Central memory CD8-positive, alpha-beta T cell (primary cell): ENCODE data around the gene ZIC1.

Source experiments
- ATAC-seq: fragments of 150-1000 bp; cut with Tn5 transposase; replicated peaks from 2 replicates; pipeline ENCODE4 v1.10.0; 2022; ENCODE audit warnings: mild to moderate bottlenecking, moderate FRiP score, moderate number of reproducible peaks; ENCODE audit not compliant: poor library complexity, severe bottlenecking; ENCODE audit errors: extremely low read depth
- DNase-seq, 2 donors: peaks; one replicate each; pipeline ENCODE4 v3.0.0; 2021; ENCODE audit warnings: low spot score in 2 of 2
- H3K27ac Mint-ChIP-seq: one replicate; pipeline ENCODE4 v1.8.0; 2022; ENCODE audit warnings: low read depth, mild to moderate bottlenecking, moderate library complexity, mixed read lengths
- H3K27me3 Mint-ChIP-seq: one replicate; pipeline ENCODE4 v1.8.0; 2022; ENCODE audit warnings: mixed read lengths
- H3K36me3 Mint-ChIP-seq: one replicate; pipeline ENCODE4 v1.8.0; 2022; ENCODE audit warnings: mild to moderate bottlenecking, moderate library complexity, mixed read lengths; ENCODE audit not compliant: insufficient read depth
- H3K4me1 Mint-ChIP-seq: one replicate; pipeline ENCODE4 v1.8.0; 2022; ENCODE audit warnings: mixed read lengths
- H3K4me3 Mint-ChIP-seq: one replicate; pipeline ENCODE4 v1.8.0; 2022; ENCODE audit warnings: mild to moderate bottlenecking, moderate library complexity, mixed read lengths
- H3K9me3 Mint-ChIP-seq: one replicate; pipeline ENCODE4 v1.8.0; 2022; ENCODE audit warnings: mixed read lengths

The ZIC1 gene

GRCh38 chr3:147418808-147419701, 9.9 kb downstream of the ZIC1 start:
- DNase-seq (no peak), ATAC-seq (no peak)
- Mint-ChIP-seq H3K4me3 (no peak overlapping the region), H3K9me3 (no peaks in the 10 kb centered on the region), H3K36me3 (peaks cover 3% of the 10 kb centered on the region), H3K27me3 (peaks cover 93% of the 10 kb centered on the region), H3K4me1 (no peaks in the 10 kb centered on the region), H3K27ac (no peak overlapping the region)

- no peak overlapping the region for H3K27ac Mint-ChIP-seq
Measured at GRCh38 chr3:147419781-147420224, 10.6 kb downstream of the ZIC1 start.

GRCh38 chr3:147420353-147421183, 11.4 kb downstream of the ZIC1 start:
- Mint-ChIP-seq H3K27me3 (peaks cover 80% of the 10 kb centered on the region), H3K4me1 (no peaks in the 10 kb centered on the region), H3K4me3 (no peak overlapping the region), H3K27ac (no peak overlapping the region), H3K36me3 (peaks cover 3% of the 10 kb centered on the region), H3K9me3 (no peaks in the 10 kb centered on the region)
- DNase-seq (no peak), ATAC-seq (no peak)

More at GRCh38 chr3:147419781-147420224, 10.6 kb downstream of the ZIC1 start:
- no peak overlapping the region for H3K4me3 Mint-ChIP-seq
- peaks cover 88% of the 10 kb centered on the region for H3K27me3 Mint-ChIP-seq
- H3K9me3 Mint-ChIP-seq = no peaks in the 10 kb centered on the region
- H3K36me3 Mint-ChIP-seq = peaks cover 3% of the 10 kb centered on the region
- DNase-seq (no peak), ATAC-seq (no peak)
- no peaks in the 10 kb centered on the region for H3K4me1 Mint-ChIP-seq

GRCh38 chr3:147421184-147421912, 12.2 kb downstream of the ZIC1 start:
- Mint-ChIP-seq H3K27me3 (peaks cover 74% of the 10 kb centered on the region), H3K36me3 (peaks cover 3% of the 10 kb centered on the region), H3K4me1 (no peaks in the 10 kb centered on the region), H3K9me3 (no peaks in the 10 kb centered on the region), H3K4me3 (no peak overlapping the region), H3K27ac (no peak overlapping the region)
- DNase-seq (no peak), ATAC-seq (no peak)

GRCh38 chr3:147422196-147422595, 13.0 kb downstream of the ZIC1 start:
- peaks cover 3% of the 10 kb centered on the region for H3K36me3 Mint-ChIP-seq
- H3K9me3 Mint-ChIP-seq = no peaks in the 10 kb centered on the region
- ATAC-seq (no peak), DNase-seq (no peak)
- no peaks in the 10 kb centered on the region for H3K4me1 Mint-ChIP-seq
- H3K27ac Mint-ChIP-seq = no peak overlapping the region
- peaks cover 66% of the 10 kb centered on the region for H3K27me3 Mint-ChIP-seq
- H3K4me3 Mint-ChIP-seq = no peak overlapping the region

- ATAC-seq (no peak), DNase-seq (no peak)
- Mint-ChIP-seq H3K4me3 (no peak overlapping the region), H3K9me3 (no peaks in the 10 kb centered on the region), H3K4me1 (no peaks in the 10 kb centered on the region), H3K27ac (no peak overlapping the region), H3K36me3 (peaks cover 3% of the 10 kb centered on the region), H3K27me3 (peaks cover 59% of the 10 kb centered on the region)
Measured at GRCh38 chr3:147422601-147423536, 13.7 kb downstream of the ZIC1 start.

- no peaks in the 10 kb centered on the region for H3K9me3 Mint-ChIP-seq
- H3K27me3 Mint-ChIP-seq = peaks cover 53% of the 10 kb centered on the region
- no peaks in the 10 kb centered on the region for H3K4me1 Mint-ChIP-seq
- no peak overlapping the region for H3K4me3 Mint-ChIP-seq
- ATAC-seq (no peak), DNase-seq (no peak)
- no peak overlapping the region for H3K27ac Mint-ChIP-seq
- peaks cover 3% of the 10 kb centered on the region for H3K36me3 Mint-ChIP-seq
Measured at GRCh38 chr3:147423537-147423797, 14.3 kb downstream of the ZIC1 start.

GRCh38 chr3:147423798-147424580, 14.8 kb downstream of the ZIC1 start:
- Mint-ChIP-seq H3K27ac (no peak overlapping the region), H3K4me1 (no peaks in the 10 kb centered on the region), H3K4me3 (no peak overlapping the region), H3K36me3 (no peaks in the 10 kb centered on the region), H3K9me3 (no peaks in the 10 kb centered on the region), H3K27me3 (peaks cover 48% of the 10 kb centered on the region)
- DNase-seq (no peak), ATAC-seq (no peak)

GRCh38 chr3:147424581-147425387, 15.6 kb downstream of the ZIC1 start:
- DNase-seq = no peak
- Mint-ChIP-seq H3K27me3 (peaks cover 40% of the 10 kb centered on the region), H3K36me3 (no peaks in the 10 kb centered on the region), H3K4me3 (no peak overlapping the region), H3K9me3 (no peaks in the 10 kb centered on the region), H3K27ac (no peak overlapping the region), H3K4me1 (no peaks in the 10 kb centered on the region)
- no peak for ATAC-seq

GRCh38 chr3:147425388-147425850, 16.3 kb downstream of the ZIC1 start:
- Mint-ChIP-seq H3K36me3 (no peaks in the 10 kb centered on the region), H3K4me1 (no peaks in the 10 kb centered on the region), H3K27ac (no peak overlapping the region), H3K9me3 (no peaks in the 10 kb centered on the region), H3K4me3 (no peak overlapping the region), H3K27me3 (peaks cover 34% of the 10 kb centered on the region)
- ATAC-seq = no peak
- no peak for DNase-seq

- H3K4me3 Mint-ChIP-seq = no peak overlapping the region
- no peaks in the 10 kb centered on the region for H3K36me3 Mint-ChIP-seq
- H3K4me1 Mint-ChIP-seq = no peaks in the 10 kb centered on the region
- H3K27ac Mint-ChIP-seq = no peak overlapping the region
- H3K9me3 Mint-ChIP-seq = no peaks in the 10 kb centered on the region
- H3K27me3 Mint-ChIP-seq = peaks cover 23% of the 10 kb centered on the region
- DNase-seq = no peak
- no peak for ATAC-seq
Measured at GRCh38 chr3:147426931-147427330, 17.8 kb downstream of the ZIC1 start.
